ENCODE data around the gene ZBTB34.

ZBTB34 gene

GRCh38 chr9:126919193-126919592, 58.8 kb downstream of the ZBTB34 start:
- no peak for DNase-seq (ENCODE audit: low read depth in 2 of 2)

DNA sequence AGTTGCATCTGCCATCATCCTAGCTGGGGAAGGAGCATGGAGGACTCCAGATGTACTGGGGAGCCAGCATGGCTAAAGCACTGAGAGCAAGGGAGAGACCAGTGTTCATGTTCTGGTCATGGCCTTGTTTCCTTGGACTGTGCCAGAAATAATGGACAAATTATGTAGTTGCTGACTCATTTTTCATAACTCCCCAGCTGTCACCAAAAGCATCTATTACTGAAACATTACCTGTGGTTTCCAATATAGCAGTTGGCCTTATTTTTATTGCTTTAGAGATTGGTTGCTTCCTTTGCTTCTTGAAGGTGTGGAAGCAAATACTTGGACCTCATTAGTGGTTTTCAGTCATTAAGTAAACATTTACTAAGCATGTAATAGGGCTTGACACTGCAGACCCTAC, 65.4 kb downstream of the ZBTB34 start:
- no peak for DNase-seq (ENCODE audit: low read depth in 2 of 2)

DNA sequence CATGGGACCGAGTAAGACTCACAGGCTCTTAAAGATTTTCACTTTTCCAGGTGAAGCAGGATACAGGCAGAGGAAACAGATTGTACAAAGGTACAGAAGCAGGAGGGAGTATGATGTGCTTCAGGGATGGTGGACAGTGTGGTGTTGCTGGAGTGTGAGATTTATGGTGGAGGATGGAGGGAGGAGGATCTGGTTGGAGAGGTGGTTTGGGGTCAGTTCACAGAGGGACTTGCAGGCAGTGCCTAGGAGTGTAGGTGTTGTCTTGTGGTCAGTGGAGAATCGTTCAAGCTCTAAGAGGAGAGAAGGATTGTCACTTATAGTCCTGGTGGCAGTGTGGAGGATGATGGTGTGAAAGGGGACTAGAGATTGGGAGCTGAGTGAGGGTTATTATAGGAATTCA, 65.9 kb downstream of the ZBTB34 start:
- DNase-seq (ENCODE audit: low read depth in 2 of 2) = no peak

DNA sequence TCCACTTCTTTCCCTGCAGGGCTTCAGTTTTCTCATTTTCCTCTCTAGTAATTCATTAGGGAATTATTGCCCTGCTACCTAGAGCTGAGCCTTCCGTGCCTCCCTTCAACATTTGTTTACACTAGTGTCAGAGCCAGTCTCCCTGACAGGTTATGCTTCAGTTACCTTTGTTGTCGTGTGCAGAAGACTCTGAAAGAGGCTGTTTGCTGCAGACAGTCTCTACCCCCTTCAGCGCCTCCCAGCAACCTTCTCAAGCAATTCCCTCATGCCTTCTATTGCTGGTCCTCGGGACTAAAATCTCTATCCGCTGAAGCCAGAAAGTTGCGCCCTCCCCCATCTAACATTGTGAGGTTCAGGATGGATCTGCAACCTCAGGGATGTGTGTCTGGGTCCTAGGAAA, 67.0 kb downstream of the ZBTB34 start:
- no peak for DNase-seq (ENCODE audit: low read depth in 2 of 2)

DNA sequence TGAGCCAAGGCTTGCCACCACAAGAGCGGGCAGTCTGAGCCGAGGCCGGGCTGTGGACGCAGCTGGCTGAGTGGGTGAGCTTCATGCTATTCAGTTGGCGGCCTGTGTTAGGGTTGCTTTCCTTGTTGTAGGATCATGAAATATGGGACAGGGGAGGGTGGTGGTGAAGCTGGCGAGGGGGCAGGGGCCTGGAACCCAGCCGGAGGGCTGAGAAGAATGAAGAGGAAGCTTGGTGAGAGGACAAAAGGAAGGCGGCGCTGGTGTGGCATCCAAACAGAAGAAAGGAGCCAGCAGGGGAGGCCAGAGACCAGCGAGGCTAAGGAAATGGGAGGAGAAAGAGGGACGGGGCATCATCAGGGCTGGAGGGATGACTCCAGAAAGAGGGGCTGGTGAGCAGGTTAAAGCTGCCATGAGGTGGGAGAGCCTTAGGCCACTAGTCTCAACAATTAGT, 72.5 kb downstream of the ZBTB34 start:
- DNase-seq (ENCODE audit: low read depth in 2 of 2) = no peak

GRCh38 chr9:126933334-126933980, 73.0 kb downstream of the ZBTB34 start:
- DNase-seq (ENCODE audit: low read depth in 2 of 2) = no peak

- no peak for DNase-seq (ENCODE audit: low read depth in 2 of 2)
Observed at GRCh38 chr9:126934441-126934840, 74.0 kb downstream of the ZBTB34 start.
